Hepatocyte (in vitro differentiated cells): ENCODE data around the gene SPHK2. TPM values are rescaled to one million over a fixed set of nuclear protein-coding genes. Genes with fewer than 3 reads are reported as not detected.

Experiments used
- DNase-seq: peaks from one replicate; pipeline ENCODE4 v3.0.0-alpha.2; 2016; ENCODE audit warnings: low spot score
- H2AFZ ChIP-seq: fragments of 200-600 bp; sonication (generic); 2 replicates; pipeline ENCODE4 v1.6.0; 2016; ENCODE audit warnings: antibody characterized with exemption, mild to moderate bottlenecking
- H3K27ac ChIP-seq: fragments of 200-600 bp; sonication (generic); 2 replicates; pipeline ENCODE4 v1.5.1; 2016; ENCODE audit warnings: mild to moderate bottlenecking
- H3K27me3 ChIP-seq: fragments of 200-600 bp; sonication (generic); 2 replicates; pipeline ENCODE4 v1.6.1; 2016
- H3K36me3 ChIP-seq: fragments of 200-600 bp; sonication (generic); replicated peaks from 2 replicates; pipeline ENCODE4 v1.5.1; 2016; ENCODE audit warnings: low read depth; ENCODE audit not compliant: insufficient read depth
- H3K4me1 ChIP-seq: fragments of 200-600 bp; sonication (generic); 2 replicates; pipeline ENCODE4 v1.5.1; 2016; ENCODE audit warnings: mild to moderate bottlenecking, moderate library complexity; ENCODE audit not compliant: insufficient read depth
- H3K4me2 ChIP-seq: fragments of 200-600 bp; sonication (generic); 2 replicates; pipeline ENCODE4 v1.6.0; 2016
- H3K4me3 ChIP-seq: fragments of 200-600 bp; sonication (generic); 2 replicates; pipeline ENCODE4 v1.5.1; 2016; ENCODE audit warnings: mild to moderate bottlenecking
- H3K79me2 ChIP-seq: fragments of 200-600 bp; sonication (generic); 2 replicates; pipeline ENCODE4 v1.6.0; 2017; ENCODE audit warnings: mild to moderate bottlenecking
- H3K9me2 ChIP-seq: fragments of 200-600 bp; sonication (generic); replicated peaks from 2 replicates; pipeline ENCODE4 v1.6.0; 2017; ENCODE audit warnings: mild to moderate bottlenecking; ENCODE audit not compliant: insufficient read depth
- H3K9me3 ChIP-seq: fragments of 200-600 bp; sonication (generic); 2 replicates; pipeline ENCODE4 v1.5.1; 2016; ENCODE audit warnings: low read depth, mild to moderate bottlenecking
- H4K20me1 ChIP-seq: fragments of 200-600 bp; sonication (generic); 2 replicates; pipeline ENCODE4 v1.6.0; 2016; ENCODE audit warnings: mild to moderate bottlenecking; ENCODE audit not compliant: insufficient read depth, poor library complexity, severe bottlenecking
- EZH2 ChIP-seq: fragments of 200-600 bp; sonication (generic); IDR thresholded peaks from 2 replicates; pipeline ENCODE4 v1.6.1; 2016; ENCODE audit warnings: antibody characterized with exemption, mild to moderate bottlenecking, borderline replicate concordance
- EZH2phosphoT487 ChIP-seq: fragments of 200-600 bp; sonication (generic); IDR thresholded peaks from one replicate; pipeline ENCODE4 v1.6.1; 2018; ENCODE audit warnings: antibody characterized with exemption, mild to moderate bottlenecking, low read depth, moderate library complexity; ENCODE audit not compliant: unreplicated experiment, severe bottlenecking
- WGBS: methylation state at CpG from one replicate; pipeline ENCODE4 v1.1.6; 2016; ENCODE audit warnings: low lambda C conversion rate; ENCODE audit errors: missing lambda C conversion rate; 5-methylcytosine and 5-hydroxymethylcytosine counted together
- polyA plus RNA-seq: library from polyadenylated mRNA; unstranded; fragments of >200 nt; fragmentation: Nextera tagmentation; extraction: Ambion mirVana; gene quantifications from 2 replicates; pipeline ENCODE4 v1.2.1, GENCODE V29; 2016
- total RNA-seq: library from RNA; depleted of rRNA; stranded (reverse); fragments of >200 nt; gene quantifications from 2 replicates; pipeline ENCODE4 v1.2.3, GENCODE V29; 2014
- TF ChIP-seq, protein P1 (sequence below): fragments of 200-600 bp; sonication (generic); IDR thresholded peaks from 2 replicates; pipeline ENCODE4 v1.5.1; 2016; ENCODE audit warnings: antibody characterized with exemption, mild to moderate bottlenecking; ENCODE audit not compliant: poor library complexity

Gene SPHK2
- total and polyA plus RNA-seq, 2 experiments from 2014 or later, result 39.4 to 56.7 TPM

DNA sequence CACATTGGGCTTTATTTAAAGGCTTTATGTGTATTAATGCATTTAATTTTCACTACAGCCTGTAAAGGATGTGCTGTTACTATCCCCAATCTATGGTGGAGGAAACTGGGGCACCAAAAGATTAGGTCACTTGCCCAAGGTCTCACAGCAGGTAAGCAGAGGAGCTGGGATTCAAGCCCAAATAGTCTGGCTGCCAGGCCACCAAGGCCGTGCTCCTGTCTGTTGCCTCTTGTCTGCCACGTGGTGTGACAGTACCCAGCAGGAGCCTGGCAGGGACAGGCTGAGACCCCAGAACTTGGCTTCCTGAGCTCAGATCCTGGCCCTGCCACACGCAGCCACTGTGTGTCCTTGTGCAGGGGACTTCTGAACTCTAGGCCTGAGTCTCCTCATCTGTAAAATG lies 49.0 kb downstream of the SPHK2 start:
- Histone ChIP-seq H3K9me2 (no peaks in the 10 kb centered on the region), H3K36me3 (no peaks in the 10 kb centered on the region), H3K9me3 (no peaks in the 10 kb centered on the region), H3K27me3 (no peaks in the 10 kb centered on the region), H3K4me1 (peaks cover 6% of the 10 kb centered on the region), H3K4me3 (no peak overlapping the region), H3K79me2 (no peaks in the 10 kb centered on the region), H2AFZ (no peak overlapping the region), H3K4me2 (no peak overlapping the region), H3K27ac (no peak overlapping the region), H4K20me1 (no peaks in the 10 kb centered on the region)
- 90% methylated on average over 3 of the region's 3 CpGs for WGBS
- no peak for DNase-seq
- TF ChIP-seq EZH2phosphoT487, result no peak
- TF ChIP-seq, protein P1, sequence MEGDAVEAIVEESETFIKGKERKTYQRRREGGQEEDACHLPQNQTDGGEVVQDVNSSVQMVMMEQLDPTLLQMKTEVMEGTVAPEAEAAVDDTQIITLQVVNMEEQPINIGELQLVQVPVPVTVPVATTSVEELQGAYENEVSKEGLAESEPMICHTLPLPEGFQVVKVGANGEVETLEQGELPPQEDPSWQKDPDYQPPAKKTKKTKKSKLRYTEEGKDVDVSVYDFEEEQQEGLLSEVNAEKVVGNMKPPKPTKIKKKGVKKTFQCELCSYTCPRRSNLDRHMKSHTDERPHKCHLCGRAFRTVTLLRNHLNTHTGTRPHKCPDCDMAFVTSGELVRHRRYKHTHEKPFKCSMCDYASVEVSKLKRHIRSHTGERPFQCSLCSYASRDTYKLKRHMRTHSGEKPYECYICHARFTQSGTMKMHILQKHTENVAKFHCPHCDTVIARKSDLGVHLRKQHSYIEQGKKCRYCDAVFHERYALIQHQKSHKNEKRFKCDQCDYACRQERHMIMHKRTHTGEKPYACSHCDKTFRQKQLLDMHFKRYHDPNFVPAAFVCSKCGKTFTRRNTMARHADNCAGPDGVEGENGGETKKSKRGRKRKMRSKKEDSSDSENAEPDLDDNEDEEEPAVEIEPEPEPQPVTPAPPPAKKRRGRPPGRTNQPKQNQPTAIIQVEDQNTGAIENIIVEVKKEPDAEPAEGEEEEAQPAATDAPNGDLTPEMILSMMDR, result no peak
- no peak for TF ChIP-seq EZH2

DNA sequence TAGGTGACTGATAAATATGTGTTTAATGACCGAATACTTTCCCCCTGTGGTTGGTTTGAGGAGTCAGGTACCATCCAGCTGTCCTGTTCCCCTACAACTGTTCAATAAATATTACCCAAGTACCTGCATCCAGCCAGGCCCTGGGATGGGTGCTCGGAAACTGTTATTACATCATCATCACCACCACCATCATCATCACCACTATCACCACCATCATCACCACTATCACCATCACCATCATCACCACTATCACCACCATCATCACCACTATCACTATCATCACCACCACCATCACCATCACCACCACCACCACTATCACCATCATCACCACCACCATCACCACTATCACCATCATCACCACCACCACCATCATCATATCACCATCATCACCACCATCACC lies 49.5 kb downstream of the SPHK2 start:
- Histone ChIP-seq H3K4me2 (no peak overlapping the region), H2AFZ (no peak overlapping the region), H3K27me3 (no peaks in the 10 kb centered on the region), H3K4me1 (peaks cover 6% of the 10 kb centered on the region), H3K36me3 (no peaks in the 10 kb centered on the region), H3K9me3 (no peaks in the 10 kb centered on the region), H3K4me3 (no peak overlapping the region), H3K9me2 (no peaks in the 10 kb centered on the region), H3K79me2 (no peaks in the 10 kb centered on the region), H3K27ac (no peak overlapping the region), H4K20me1 (no peaks in the 10 kb centered on the region)
- 97% methylated on average over 2 of the region's 2 CpGs for WGBS
- DNase-seq, result no peak
- TF ChIP-seq EZH2phosphoT487 (no peak), EZH2 (no peak)
- TF ChIP-seq, protein P1, result no peak

DNA sequence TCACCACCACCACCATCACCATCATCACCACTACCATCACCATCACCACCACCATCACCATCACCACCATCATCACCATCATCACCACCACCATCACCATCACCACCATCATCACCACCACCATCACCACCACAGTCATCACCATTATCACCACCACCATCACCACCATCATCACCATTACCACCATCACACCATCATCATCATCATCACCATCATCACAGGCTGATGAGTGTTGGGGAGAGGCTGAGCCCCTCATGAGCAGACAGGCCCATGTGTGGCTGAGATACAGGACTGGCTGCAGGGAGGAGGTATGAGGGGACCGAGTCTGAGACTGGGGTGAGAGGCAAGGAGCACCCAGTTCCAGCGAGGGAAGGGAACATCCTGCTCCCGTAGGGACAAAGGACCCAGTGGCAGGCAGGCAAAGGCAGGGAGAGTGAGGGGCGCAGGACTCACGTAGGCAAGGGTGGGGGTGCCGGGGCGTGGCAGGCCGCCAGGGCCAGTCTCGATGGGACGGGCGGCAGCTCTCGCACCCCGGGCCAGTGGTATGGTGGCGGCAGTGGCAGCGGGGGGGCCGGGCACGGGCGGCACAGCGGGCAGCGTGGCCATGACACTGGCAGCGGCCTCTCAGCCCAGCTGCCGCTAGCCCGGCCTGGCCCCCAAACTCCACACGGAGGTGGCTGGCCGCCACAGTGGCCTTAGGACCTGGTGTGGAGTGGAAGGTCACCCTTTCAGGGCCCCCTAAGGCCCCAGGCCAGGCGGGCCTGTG lies 50.8 kb downstream of the SPHK2 start:
- Histone ChIP-seq H2AFZ (no peak overlapping the region), H3K27me3 (no peaks in the 10 kb centered on the region), H3K36me3 (no peaks in the 10 kb centered on the region), H4K20me1 (no peaks in the 10 kb centered on the region), H3K9me2 (no peaks in the 10 kb centered on the region), H3K79me2 (no peaks in the 10 kb centered on the region), H3K9me3 (no peaks in the 10 kb centered on the region), H3K4me1 (peaks cover 6% of the 10 kb centered on the region), H3K4me2 (no peak overlapping the region), H3K27ac (no peak overlapping the region), H3K4me3 (no peak overlapping the region)
- no peak for DNase-seq
- WGBS, result 98% methylated on average over 26 of the region's 26 CpGs
- TF ChIP-seq, protein P1, result no peak
- TF ChIP-seq EZH2 (no peak), EZH2phosphoT487 (no peak)
